ENCODE results near the gene SERPINE3. TPM values are rescaled to one million over a fixed set of nuclear protein-coding genes. Genes with fewer than 3 reads are reported as not detected.

SERPINE3 gene
- polyA plus RNA-seq, 1 donor from 2014 or later, result not detected

GRCh38 chr13:51349016-51349415 lies 9.5 kb downstream of the SERPINE3 start:
- H3K36me3 ChIP-seq (ENCODE audit: insufficient read depth, low read length), result no peaks in the 10 kb centered on the region
- no peak overlapping the region for H3K27ac ChIP-seq (ENCODE audit: low read length)
- no peaks in the 10 kb centered on the region for H3K9me2 ChIP-seq (ENCODE audit: insufficient read depth, low read length)
- H3K9ac ChIP-seq (ENCODE audit: low read length), result no peak overlapping the region
- H3K27me3 ChIP-seq (ENCODE audit: insufficient read depth, low read depth, low read length), result no peaks in the 10 kb centered on the region
- no peaks in the 10 kb centered on the region for H3K79me2 ChIP-seq (replicated peaks; ENCODE audit: insufficient read depth, low read length)
- H3K4me3 ChIP-seq (ENCODE audit: low read length), result no peak overlapping the region
- H3F3A ChIP-seq (ENCODE audit: insufficient read depth, low read length, poor library complexity, severe bottlenecking), result no peaks in the 10 kb centered on the region
- H4K20me1 ChIP-seq (ENCODE audit: insufficient read depth), result no peaks in the 10 kb centered on the region
- H2AFZ ChIP-seq (ENCODE audit: low read depth, low read length), result no peak overlapping the region
- H3K4me2 ChIP-seq (ENCODE audit: low read length), result no peak overlapping the region
- H3K9me3 ChIP-seq (ENCODE audit: low read length), result no peaks in the 10 kb centered on the region
- no peak for TF ChIP-seq MXI1 (conservative IDR thresholded peaks at IDR 0.05; ENCODE audit: poor library complexity, severe bottlenecking)
- TF ChIP-seq RAD21 (conservative IDR thresholded peaks at IDR 0.05), result no peak
- no peak for TF ChIP-seq EP300 (conservative IDR thresholded peaks at IDR 0.05; ENCODE audit: poor library complexity, severe bottlenecking)
- TF ChIP-seq TAF1 (IDR thresholded peaks at IDR 0.05; ENCODE audit: low read depth), result no peak
- TF ChIP-seq REST (IDR thresholded peaks at IDR 0.05; ENCODE audit: borderline replicate concordance), result no peak
- no peak for TF ChIP-seq EZH2 (IDR thresholded peaks at IDR 0.05; ENCODE audit: borderline replicate concordance, insufficient read depth, low read length, poor library complexity, severe bottlenecking)
- no peak for TF ChIP-seq POLR2AphosphoS5 (IDR thresholded peaks at IDR 0.05)

- Histone ChIP-seq H3F3A (ENCODE audit: insufficient read depth, low read length, poor library complexity, severe bottlenecking) (no peaks in the 10 kb centered on the region), H3K4me3 (ENCODE audit: low read length) (no peak overlapping the region), H3K27me3 (ENCODE audit: insufficient read depth, low read depth, low read length) (no peaks in the 10 kb centered on the region), H3K9ac (ENCODE audit: low read length) (no peak overlapping the region), H3K27ac (ENCODE audit: low read length) (no peak overlapping the region), H3K79me2 (replicated peaks; ENCODE audit: insufficient read depth, low read length) (no peaks in the 10 kb centered on the region), H2AFZ (ENCODE audit: low read depth, low read length) (no peak overlapping the region), H3K9me3 (ENCODE audit: low read length) (no peaks in the 10 kb centered on the region), H4K20me1 (ENCODE audit: insufficient read depth) (no peaks in the 10 kb centered on the region), H3K36me3 (ENCODE audit: insufficient read depth, low read length) (no peaks in the 10 kb centered on the region), H3K9me2 (ENCODE audit: insufficient read depth, low read length) (no peaks in the 10 kb centered on the region), H3K4me2 (ENCODE audit: low read length) (no peak overlapping the region)
- TF ChIP-seq EZH2 (IDR thresholded peaks at IDR 0.05; ENCODE audit: borderline replicate concordance, insufficient read depth, low read length, poor library complexity, severe bottlenecking) (no peak), EP300 (conservative IDR thresholded peaks at IDR 0.05; ENCODE audit: poor library complexity, severe bottlenecking) (no peak), POLR2AphosphoS5 (IDR thresholded peaks at IDR 0.05) (no peak), SMC3 (conservative IDR thresholded peaks at IDR 0.05; ENCODE audit: poor library complexity) (no peak), RAD21 (conservative IDR thresholded peaks at IDR 0.05) (no peak), MXI1 (conservative IDR thresholded peaks at IDR 0.05; ENCODE audit: poor library complexity, severe bottlenecking) (no peak), REST (IDR thresholded peaks at IDR 0.05; ENCODE audit: borderline replicate concordance) (no peak), CTCF (IDR thresholded peaks at IDR 0.05; ENCODE audit: poor library complexity, severe bottlenecking) (no peak), TAF1 (IDR thresholded peaks at IDR 0.05; ENCODE audit: low read depth) (no peak)
Measured at GRCh38 chr13:51355217-51355616, 15.7 kb downstream of the SERPINE3 start.
